Neural progenitor cell (in vitro differentiated cells): Measurements from ENCODE around the gene FHOD3.

Source experiments
- CTCF ChIP-seq: fragments of 200-600 bp; sonication (generic); IDR thresholded peaks from 2 replicates; pipeline ENCODE4 v1.5.1; 2017; ENCODE audit warnings: antibody characterized with exemption, mild to moderate bottlenecking
- EZH2 ChIP-seq: fragments of 200-600 bp; sonication (generic); IDR thresholded peaks from 2 replicates; pipeline ENCODE4 v1.6.1; 2017; ENCODE audit warnings: antibody characterized with exemption, mild to moderate bottlenecking, moderate library complexity
- EZH2phosphoT487 ChIP-seq: fragments of 200-600 bp; sonication (generic); IDR thresholded peaks from 2 replicates; pipeline ENCODE4 v1.6.1; 2017; ENCODE audit warnings: antibody characterized with exemption

- TF ChIP-seq CTCF (no peak), EZH2 (no peak), EZH2phosphoT487 (no peak)
These were observed 3.5 kb upstream of the FHOD3 start for GRCh38 chr18:36294031-36294430.
